Lung (tissue), 12 donors: ENCODE data around the gene MYOG. TPM values are rescaled to one million over a fixed set of nuclear protein-coding genes. Genes with fewer than 3 reads are reported as not detected.

Experiments used
- ATAC-seq: fragments of 200-7000 bp; cut with Tn5 transposase; one replicate; pipeline ENCODE4 v1.9.1; 2020; ENCODE audit warnings: moderate number of reproducible peaks; ENCODE audit not compliant: insufficient read depth, low FRiP score
- DNase-seq, 3 donors: peaks; one replicate each; pipeline ENCODE4 v3.0.0-alpha.2; 2013 to 2017
- H3K27ac ChIP-seq, 2 donors: one replicate each; pipeline ENCODE4 v1.5.1; 2013; ENCODE audit warnings: mild to moderate bottlenecking in 2 of 2, moderate library complexity in 2 of 2, control low read depth in 1 of 2, inconsistent platforms in 1 of 2, low read depth in 1 of 2, low read length in 1 of 2
- H3K27me3 ChIP-seq, 3 donors: one replicate each; pipeline ENCODE4 v1.5.1; 2013; ENCODE audit warnings: low read length in 2 of 3; ENCODE audit not compliant: control insufficient read depth in 3 of 3, insufficient read depth in 3 of 3
- H3K36me3 ChIP-seq, 4 donors: one replicate each; pipeline ENCODE4 v1.5.1; 2013; ENCODE audit warnings: low read length in 4 of 4, mild to moderate bottlenecking in 1 of 4, moderate library complexity in 1 of 4; ENCODE audit not compliant: control insufficient read depth in 4 of 4, insufficient read depth in 4 of 4
- H3K4me1 ChIP-seq, 5 donors: one replicate each; pipeline ENCODE4 v1.5.1; 2013; ENCODE audit warnings: low read length in 5 of 5, mild to moderate bottlenecking in 2 of 5, moderate library complexity in 1 of 5; ENCODE audit not compliant: control insufficient read depth in 5 of 5, insufficient read depth in 5 of 5
- H3K4me3 ChIP-seq: one replicate; pipeline ENCODE4 v1.5.1; 2013; ENCODE audit warnings: mild to moderate bottlenecking, control low read depth, moderate library complexity
- H3K9ac ChIP-seq, 2 donors: one replicate each; pipeline ENCODE4 v1.5.1; 2013; ENCODE audit warnings: low read length in 2 of 2, control low read depth in 1 of 2; ENCODE audit not compliant: insufficient read depth in 1 of 2
- H3K9me3 ChIP-seq, 4 donors: one replicate each; pipeline ENCODE4 v1.5.1; 2013; ENCODE audit warnings: low read length in 3 of 4, mild to moderate bottlenecking in 1 of 4, moderate library complexity in 1 of 4; ENCODE audit not compliant: control insufficient read depth in 4 of 4, insufficient read depth in 3 of 4
- CTCF ChIP-seq: IDR thresholded peaks from 2 replicates; pipeline ENCODE4 v1.5.1; 2012; ENCODE audit warnings: mild to moderate bottlenecking; ENCODE audit errors: control extremely low read depth, extremely low read depth
- WGBS, 2 donors: extraction: QIAGEN DNeasy Blood & Tissue Kit; methylation state at CpG; one replicate each; pipeline ENCODE4 v1.1.7; 2013; 5-methylcytosine and 5-hydroxymethylcytosine counted together
- polyA plus RNA-seq, 2 donors: library from polyadenylated mRNA; stranded (reverse); fragments of 200-250 nt; gene quantifications; one replicate each; pipeline ENCODE4 v1.2.1, GENCODE V29; 2013
- total RNA-seq, 2 donors: library from RNA; depleted of rRNA in 1 of 2; stranded (reverse); fragments of >200 nt in 1 of 2; gene quantifications; one replicate each; pipeline ENCODE4 v1.2.1, GENCODE V29; 2014 to 2021
- donor health status: control.
- donor health status: control.
- donor health status: Bipolar disorder and iron deficiency.
- donor health status: healthy.
- donor health status: DM: yes; HTN: yes; CAD: no.

Gene MYOG
- total and polyA plus RNA-seq, 4 donors, result not detected

GRCh38 chr1:203077956-203078355 is 7.9 kb downstream of the MYOG start:
- no peak overlapping the region for H3K27ac ChIP-seq
- peaks cover 0 to 35% (median 20%) of the 10 kb centered on the region in 3 donors for H3K27me3 ChIP-seq
- ATAC-seq (no peak), DNase-seq (no peak)
- H3K4me1 ChIP-seq, result peaks cover 0 to 9% (median 0%) of the 10 kb centered on the region in 5 donors
- H3K9ac ChIP-seq, result no peak overlapping the region
- H3K9me3 ChIP-seq, result no peaks in the 10 kb centered on the region
- WGBS, 2 donors, result 96 to 97% methylated on average over 2 of the region's 2 CpGs
- H3K4me3 ChIP-seq, result no peak overlapping the region
- no peaks in the 10 kb centered on the region for H3K36me3 ChIP-seq
- TF ChIP-seq CTCF, result no peak

GRCh38 chr1:203077367-203077766 is 8.4 kb downstream of the MYOG start:
- Histone ChIP-seq H3K4me1 (peaks cover 0 to 9% (median 0%) of the 10 kb centered on the region in 5 donors), H3K27me3 (peaks cover 0 to 35% (median 20%) of the 10 kb centered on the region in 3 donors), H3K27ac (no peak overlapping the region), H3K36me3 (no peaks in the 10 kb centered on the region), H3K9ac (no peak overlapping the region), H3K4me3 (no peak overlapping the region), H3K9me3 (no peaks in the 10 kb centered on the region)
- no peak for TF ChIP-seq CTCF
- no peak for DNase-seq
- ATAC-seq, result no peak
- WGBS, 2 donors, result 96 to 98% methylated on average over 3 of the region's 3 CpGs

DNA sequence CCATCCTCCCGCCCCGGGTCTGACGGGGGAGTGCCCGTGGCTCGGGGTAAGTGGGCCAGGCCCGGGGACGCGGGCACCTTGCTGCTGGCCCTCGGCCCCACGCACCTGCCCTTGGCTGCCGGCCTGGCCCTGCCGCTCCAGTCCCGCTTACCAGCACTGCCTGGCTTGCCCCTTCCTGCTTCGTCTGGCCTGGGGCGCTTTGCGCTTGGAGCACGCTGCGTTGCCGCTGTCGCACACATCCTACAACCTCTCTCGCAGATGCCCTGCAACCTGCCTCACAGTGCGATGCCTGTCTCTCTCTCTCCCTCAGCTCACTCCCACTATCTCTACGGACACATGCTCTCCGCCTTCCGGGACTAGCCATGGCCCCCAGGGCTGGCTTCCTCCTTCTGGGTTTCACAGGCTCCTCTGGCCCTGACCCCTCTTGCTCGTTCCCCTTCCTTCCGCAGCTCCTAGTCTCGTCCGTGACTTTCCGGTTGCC is 9.7 kb downstream of the MYOG start:
- ATAC-seq, result no peak
- no peak for DNase-seq
- Histone ChIP-seq H3K9me3 (no peaks in the 10 kb centered on the region), H3K27ac (no peak overlapping the region), H3K36me3 (no peaks in the 10 kb centered on the region), H3K9ac (no peak overlapping the region), H3K27me3 (peaks cover 0 to 35% (median 20%) of the 10 kb centered on the region in 3 donors), H3K4me1 (peaks cover 0 to 9% (median 0%) of the 10 kb centered on the region in 5 donors), H3K4me3 (no peak overlapping the region)
- TF ChIP-seq CTCF, result no peak
- 17 to 39% methylated on average over 25 to 30 of the region's 30 CpGs for whole genome bisulfite sequencing, 2 donors
